Panc1 (cell line): ENCODE data around the gene MAP2. TPM values are rescaled to one million over a fixed set of nuclear protein-coding genes. Genes with fewer than 3 reads are reported as not detected.

Experiments used
- ATAC-seq: fragments of 200-7000 bp; cut with Tn5 transposase; 2 replicates; pipeline ENCODE4 v1.9.1; 2020; ENCODE audit warnings: mild to moderate bottlenecking, moderate library complexity
- BruUV-seq: library from RNA; stranded (reverse); fragments of 400-500 nt; replicated peaks from 2 replicates; lab custom pipeline; 2021; lab: Mats Ljungman, UMichigan
- CTCF ChIA-PET: fragments of 300-600 bp; sonication (Branson Sonifier 250); formaldehyde crosslinking; loops from one replicate; lab custom pipeline; 2022; ENCODE audit warnings: antibody characterized with exemption; lab: Charles Lee
- POLR2A ChIA-PET: fragments of 300-600 bp; sonication (Branson Sonifier 250); formaldehyde crosslinking; loops from one replicate; lab custom pipeline; 2022; ENCODE audit warnings: antibody characterized with exemption; lab: Charles Lee
- DNase-seq: peaks from one replicate; pipeline ENCODE4 v3.0.0-alpha.2; 2010; ENCODE audit warnings: low read depth, low spot score
- H3K27ac ChIP-seq: 2 replicates; pipeline ENCODE4 v1.5.1; 2011; ENCODE audit warnings: mild to moderate bottlenecking, low read length, inconsistent platforms
- H3K27me3 ChIP-seq: fragments of 200-500 bp; sonication (Bioruptor generic); 2 replicates; pipeline ENCODE4 v1.6.0; 2014; ENCODE audit warnings: low read length, inconsistent platforms; ENCODE audit not compliant: control insufficient read depth, insufficient read depth
- H3K36me3 ChIP-seq: fragments of 200-500 bp; sonication (Bioruptor generic); 2 replicates; pipeline ENCODE4 v1.5.1; 2014; ENCODE audit warnings: inconsistent platforms, mild to moderate bottlenecking, low read length, moderate library complexity; ENCODE audit not compliant: control insufficient read depth, insufficient read depth
- H3K4me1 ChIP-seq: 2 replicates; pipeline ENCODE4 v1.5.1; 2011; ENCODE audit warnings: inconsistent platforms, mild to moderate bottlenecking, low read length, moderate library complexity; ENCODE audit not compliant: control insufficient read depth, insufficient read depth
- H3K4me3 ChIP-seq, 2 experiments: 2 replicates each; pipeline ENCODE4 v1.5.1; 2011 to 2012; ENCODE audit warnings: low read depth in 2 of 2, low read length in 2 of 2, mild to moderate bottlenecking in 2 of 2, inconsistent platforms in 1 of 2, moderate library complexity in 1 of 2
- H3K9me3 ChIP-seq: fragments of 200-500 bp; sonication (Bioruptor generic); 2 replicates; pipeline ENCODE4 v1.5.1; 2014; ENCODE audit warnings: low read depth, mild to moderate bottlenecking, inconsistent platforms, low read length, moderate library complexity; ENCODE audit not compliant: control insufficient read depth, insufficient read depth
- CTCF ChIP-seq: fragments of 450-650 bp; IDR thresholded peaks from 2 replicates; pipeline ENCODE4 v1.5.1; 2017; ENCODE audit warnings: mild to moderate bottlenecking
- POLR2AphosphoS5 ChIP-seq: IDR thresholded peaks from 2 replicates; pipeline ENCODE4 v1.6.1; 2012; ENCODE audit warnings: mild to moderate bottlenecking, low read depth, low read length, moderate library complexity
- REST ChIP-seq, 2 experiments: IDR thresholded peaks; 2 replicates each; pipeline ENCODE4 v1.6.1; 2011 to 2012; ENCODE audit warnings: low read depth in 2 of 2, control low read depth in 1 of 2, low read length in 1 of 2, mild to moderate bottlenecking in 1 of 2, moderate library complexity in 1 of 2; ENCODE audit not compliant: insufficient read depth in 1 of 2
- SIN3A ChIP-seq: IDR thresholded peaks from 2 replicates; pipeline ENCODE4 v1.6.1; 2012; ENCODE audit warnings: low read depth, mild to moderate bottlenecking, low read length, moderate library complexity, borderline replicate concordance; ENCODE audit not compliant: insufficient read depth
- TCF7L2 ChIP-seq: IDR thresholded peaks from 2 replicates; pipeline ENCODE4 v1.6.1; 2011; ENCODE audit warnings: mild to moderate bottlenecking, low read depth, low read length, inconsistent platforms
- in situ Hi-C: cut with HindIII; loops from 2 replicates; pipeline ENCODE4 v1.10.0; 2016; ENCODE audit warnings: low sequenced_read_pairs, low pct_unique_long_range_greater_than_20kb
- intact Hi-C: fragments of 100-400 bp; cut with micrococcal nuclease; formaldehyde crosslinking; loops from one replicate; pipeline ENCODE4 v1.10.0; 2022; ENCODE audit not compliant: unreplicated experiment
- total RNA-seq: library from RNA; stranded (reverse); gene quantifications from one replicate; pipeline ENCODE4 v1.2.1, GENCODE V29; 2021; ENCODE audit not compliant: unreplicated experiment

MAP2 gene
- total RNA-seq, 1 experiment from 2014 or later, result 44.9 TPM

GRCh38 chr2:209727077-209727476, 303.2 kb downstream of the MAP2 start:
- no peaks in the 10 kb centered on the region for H3K36me3 ChIP-seq
- H3K4me1 ChIP-seq, result no peaks in the 10 kb centered on the region
- H3K27ac ChIP-seq, result no peak overlapping the region
- H3K27me3 ChIP-seq, result no peaks in the 10 kb centered on the region
- in situ Hi-C loops, result no loop called here
- H3K4me3 ChIP-seq, result no peak overlapping the region
- ChIA-PET POLR2A (no interaction called here), CTCF (no interaction called here)
- DNase-seq (no peak), ATAC-seq (no peak)
- TF ChIP-seq CTCF, result no peak
- TF ChIP-seq POLR2AphosphoS5, result no peak
- no peak for TF ChIP-seq TCF7L2
- no peak for TF ChIP-seq SIN3A
- TF ChIP-seq REST (IDR thresholded peaks at IDR 0.05; ENCODE audit: insufficient read depth in 1 of 2, low read depth in 2 of 2, low read length in 1 of 2), result no peak
- intact Hi-C loops, result no loop called here
- no TSS peak for BruUV-seq
- H3K9me3 ChIP-seq, result no peaks in the 10 kb centered on the region

GRCh38 chr2:209734805-209735204, 311.0 kb downstream of the MAP2 start:
- no peak overlapping the region for H3K27ac ChIP-seq
- POLR2A ChIA-PET, result no interaction called here
- ATAC-seq, result no peak
- intact Hi-C loops (no loop called here), in situ Hi-C loops (no loop called here)
- DNase-seq, result no peak
- H3K9me3 ChIP-seq, result no peaks in the 10 kb centered on the region
- CTCF ChIA-PET, result no interaction called here
- no TSS peak for BruUV-seq
- no peak overlapping the region for H3K4me3 ChIP-seq
- H3K36me3 ChIP-seq, result no peaks in the 10 kb centered on the region
- no peaks in the 10 kb centered on the region for H3K4me1 ChIP-seq
- TF ChIP-seq POLR2AphosphoS5 (no peak), CTCF (no peak), SIN3A (no peak), REST (IDR thresholded peaks at IDR 0.05; ENCODE audit: insufficient read depth in 1 of 2, low read depth in 2 of 2, low read length in 1 of 2) (no peak), TCF7L2 (no peak)
- no peaks in the 10 kb centered on the region; the same call in 1 of the 2 replicates for H3K27me3 ChIP-seq
